GM20000 (cell line): ENCODE measurements around the gene UGT1A10.

Experiments used
- DNase-seq: peaks from one replicate; pipeline ENCODE4 v3.0.0; 2012; ENCODE audit warnings: low spot score
- TF ChIP-seq, protein P1 (sequence below): IDR thresholded peaks from 2 replicates; pipeline ENCODE4 v1.5.1; 2012; ENCODE audit warnings: mild to moderate bottlenecking, control low read depth; ENCODE audit errors: extremely low read depth, missing control alignments

The UGT1A10 gene

DNA sequence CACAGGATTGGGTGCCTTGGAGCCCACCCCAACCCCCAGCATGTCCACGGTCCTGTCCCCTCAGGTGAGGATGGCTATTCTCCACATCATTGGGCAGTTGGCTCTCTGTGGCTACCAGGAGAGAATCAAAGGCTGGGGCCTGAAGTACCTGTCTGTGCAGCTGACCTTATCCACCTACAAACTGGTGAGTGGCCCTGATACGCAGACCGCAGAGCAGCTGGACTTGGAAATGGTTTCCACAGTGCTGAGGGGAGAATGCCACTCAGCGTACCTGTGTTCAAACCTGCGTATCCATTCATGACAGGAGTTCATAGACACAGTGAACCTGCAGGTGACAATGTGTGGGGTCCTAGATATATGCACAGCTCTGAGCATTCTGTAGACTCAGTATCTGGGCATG lies 163.5 kb downstream of the UGT1A10 start:
- DNase-seq = no peak

DNA sequence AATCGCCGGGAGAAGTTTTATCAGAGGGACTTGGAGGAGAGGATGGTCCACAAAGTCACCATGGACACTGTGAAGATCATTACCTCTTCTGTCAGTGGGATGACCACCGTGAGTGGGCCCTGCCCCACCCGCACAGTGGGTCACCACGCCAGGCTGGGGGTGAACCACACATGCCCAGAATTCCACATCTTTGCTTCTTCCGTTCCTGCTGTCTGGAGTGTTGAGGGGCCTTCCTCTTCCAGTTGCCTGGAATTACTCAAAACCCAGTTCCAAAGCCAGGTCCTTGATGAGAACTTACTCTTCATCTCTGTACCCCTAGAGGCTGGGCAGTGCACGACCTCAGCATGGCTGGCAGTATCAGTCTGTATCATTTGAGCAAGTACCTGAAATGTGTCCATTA lies 164.0 kb downstream of the UGT1A10 start:
- TF ChIP-seq, protein P1, sequence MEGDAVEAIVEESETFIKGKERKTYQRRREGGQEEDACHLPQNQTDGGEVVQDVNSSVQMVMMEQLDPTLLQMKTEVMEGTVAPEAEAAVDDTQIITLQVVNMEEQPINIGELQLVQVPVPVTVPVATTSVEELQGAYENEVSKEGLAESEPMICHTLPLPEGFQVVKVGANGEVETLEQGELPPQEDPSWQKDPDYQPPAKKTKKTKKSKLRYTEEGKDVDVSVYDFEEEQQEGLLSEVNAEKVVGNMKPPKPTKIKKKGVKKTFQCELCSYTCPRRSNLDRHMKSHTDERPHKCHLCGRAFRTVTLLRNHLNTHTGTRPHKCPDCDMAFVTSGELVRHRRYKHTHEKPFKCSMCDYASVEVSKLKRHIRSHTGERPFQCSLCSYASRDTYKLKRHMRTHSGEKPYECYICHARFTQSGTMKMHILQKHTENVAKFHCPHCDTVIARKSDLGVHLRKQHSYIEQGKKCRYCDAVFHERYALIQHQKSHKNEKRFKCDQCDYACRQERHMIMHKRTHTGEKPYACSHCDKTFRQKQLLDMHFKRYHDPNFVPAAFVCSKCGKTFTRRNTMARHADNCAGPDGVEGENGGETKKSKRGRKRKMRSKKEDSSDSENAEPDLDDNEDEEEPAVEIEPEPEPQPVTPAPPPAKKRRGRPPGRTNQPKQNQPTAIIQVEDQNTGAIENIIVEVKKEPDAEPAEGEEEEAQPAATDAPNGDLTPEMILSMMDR = no peak
- DNase-seq = no peak

More for the DNA sequence above, 163.5 kb downstream of the UGT1A10 start:
- TF ChIP-seq, protein P1 = no peak

DNA sequence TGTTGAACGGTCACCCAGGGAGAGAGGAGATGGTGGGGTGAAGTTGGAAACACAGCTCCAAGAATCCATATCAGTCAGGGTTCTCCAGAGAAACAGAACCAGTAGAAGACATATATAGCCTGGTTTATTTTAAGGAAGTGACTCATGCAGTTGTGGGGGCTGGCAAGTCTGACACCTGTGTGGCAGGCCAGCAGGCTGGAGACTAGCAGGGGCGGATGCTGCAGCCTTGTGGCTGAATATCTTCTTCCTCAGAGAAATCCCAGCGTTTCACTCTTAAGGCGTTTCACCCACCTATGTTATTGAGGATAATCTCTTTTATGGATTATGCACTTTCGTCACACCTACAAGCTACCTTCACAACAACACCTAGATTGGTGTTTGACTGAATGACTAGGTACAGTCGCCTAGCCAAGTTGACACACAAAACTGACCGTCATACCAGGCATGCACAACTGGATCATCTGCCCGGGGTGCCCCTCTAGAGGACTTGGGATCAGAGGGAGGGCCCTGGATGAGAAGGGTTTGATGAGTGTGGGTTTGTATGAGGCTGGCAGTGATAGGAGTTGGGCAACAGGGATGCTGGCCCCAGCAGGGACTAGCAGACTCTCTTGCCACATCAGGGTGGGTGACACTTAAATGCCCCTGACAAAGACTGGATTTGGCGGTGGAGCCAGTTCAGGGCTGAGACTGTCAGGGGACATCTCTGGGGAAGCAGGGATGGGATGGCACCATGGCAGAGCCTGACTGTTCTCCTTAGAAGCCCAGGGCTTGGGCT lies 165.3 kb downstream of the UGT1A10 start:
- TF ChIP-seq, protein P1 = no peak
- DNase-seq = no peak

DNA sequence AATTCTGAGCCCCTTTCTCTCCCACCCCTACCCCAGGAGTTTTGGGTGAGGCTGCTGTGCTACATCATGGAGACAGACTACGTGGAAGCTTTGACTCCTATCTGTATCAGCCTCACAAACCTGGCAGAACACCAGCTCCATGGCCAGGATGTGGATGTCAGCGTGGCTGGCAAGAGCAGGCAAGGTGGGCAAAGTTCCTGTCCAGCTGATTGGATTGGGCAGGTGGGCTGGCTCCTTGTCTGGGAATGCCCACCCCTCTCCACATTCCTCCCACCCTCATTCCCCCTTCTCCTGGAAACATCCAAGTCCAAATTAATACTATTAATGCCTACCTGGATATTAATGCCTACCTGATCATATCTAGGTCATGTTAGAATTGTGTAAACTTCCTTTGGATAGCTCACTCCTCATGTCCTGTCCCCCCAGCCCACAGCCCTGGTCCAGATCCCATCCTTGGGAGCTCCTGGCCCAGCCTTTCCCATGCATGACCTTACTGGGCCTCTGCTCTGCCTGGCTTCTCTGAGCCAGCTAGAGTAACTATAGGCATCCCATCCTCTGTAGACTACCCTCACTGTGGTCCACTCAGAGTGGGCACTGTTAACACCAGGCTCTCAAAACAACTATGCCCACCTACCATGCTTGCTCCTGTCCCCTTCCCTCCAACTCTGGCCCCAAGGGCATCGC lies 166.0 kb downstream of the UGT1A10 start:
- TF ChIP-seq, protein P1 = no peak
- DNase-seq = no peak

DNA sequence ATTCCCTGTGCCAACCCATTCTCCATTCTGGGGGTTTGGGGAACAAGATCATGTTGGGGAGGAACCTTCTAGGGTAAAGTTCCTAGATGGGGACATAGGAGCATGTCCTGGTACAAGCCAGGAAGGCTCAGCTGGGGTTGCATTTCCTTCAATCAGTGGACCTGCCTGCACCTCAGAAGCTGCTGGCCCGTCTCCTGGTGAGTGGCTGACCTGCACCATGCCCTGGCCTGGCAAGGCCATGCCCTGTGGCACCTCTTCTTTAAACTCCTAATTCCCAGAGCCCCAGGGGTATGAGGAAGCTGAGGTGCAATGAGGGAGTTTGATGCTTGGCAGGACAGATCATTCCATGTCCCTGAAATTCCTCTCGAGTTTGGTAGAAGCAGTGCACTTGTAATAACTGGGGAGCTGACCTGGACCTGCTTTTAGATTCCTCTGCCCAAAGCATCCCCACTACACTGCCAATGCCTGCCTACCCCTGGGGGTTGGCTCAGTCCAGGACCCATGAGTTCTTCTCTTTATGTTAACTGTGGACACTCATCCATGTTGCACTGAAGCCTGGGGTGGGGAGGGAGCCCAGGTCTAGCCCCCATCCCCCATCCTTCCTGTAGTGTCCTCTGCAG lies 167.2 kb downstream of the UGT1A10 start:
- no peak for DNase-seq
- TF ChIP-seq, protein P1 = no peak

DNA sequence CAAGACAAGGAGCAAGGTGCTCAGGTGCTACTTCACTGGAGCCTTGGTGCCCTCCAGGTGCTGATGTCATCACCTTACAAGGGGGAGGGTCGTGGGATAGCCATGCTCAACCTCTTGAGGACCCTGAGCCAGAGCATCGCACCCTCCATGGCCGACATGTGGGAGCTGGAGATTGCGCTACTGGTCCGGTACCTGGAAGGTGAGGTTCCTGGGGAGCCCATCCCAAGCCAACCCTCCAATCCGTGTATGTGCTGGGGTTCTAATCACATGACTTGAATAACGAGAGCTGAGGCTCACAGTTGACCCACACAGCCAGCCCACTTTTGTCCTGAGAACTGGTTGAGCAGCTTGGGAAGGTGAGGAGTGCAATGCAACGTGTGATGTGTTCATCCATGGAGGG lies 167.7 kb downstream of the UGT1A10 start:
- DNase-seq = no peak
- TF ChIP-seq, protein P1 = no peak
